Measurements from ENCODE around the gene LANCL2.
"Not testable (repeated sequence)": the region's sequence is repeated elsewhere in the genome, so short reads cannot be mapped to it uniquely, and the experiment has no call there.

LANCL2 gene

GRCh38 chr7:55351263-55351662 is 13.9 kb upstream of the LANCL2 start:
- no peak overlapping the region for H3K27ac Mint-ChIP-seq
- TF ChIP-seq CTCF (IDR thresholded peaks at IDR 0.05), result no peak
- H3K36me3 Mint-ChIP-seq (ENCODE audit: low read depth), result no peaks in the 10 kb centered on the region
- peaks cover 5% of the 10 kb centered on the region for H3K4me1 Mint-ChIP-seq
- no peaks in the 10 kb centered on the region for H3K27me3 Mint-ChIP-seq (ENCODE audit: low read depth, poor library complexity)
- DNase-seq, result no peak
- no peak overlapping the region for H3K4me3 Mint-ChIP-seq
- peaks cover 5% of the 10 kb centered on the region for H3K9me3 Mint-ChIP-seq

GRCh38 chr7:55352947-55353273 is 12.2 kb upstream of the LANCL2 start:
- H3K36me3 Mint-ChIP-seq (ENCODE audit: low read depth), result not testable (repeated sequence)

GRCh38 chr7:55360486-55360885 is 4.7 kb upstream of the LANCL2 start:
- Mint-ChIP-seq H3K4me3 (no peak overlapping the region), H3K27ac (no peak overlapping the region), H3K27me3 (ENCODE audit: low read depth, poor library complexity) (peaks cover 5% of the 10 kb centered on the region)

More at GRCh38 chr7:55352947-55353273, 12.2 kb upstream of the LANCL2 start:
- H3K9me3 Mint-ChIP-seq; DNase-seq; H3K27ac Mint-ChIP-seq; H3K4me1 Mint-ChIP-seq; H3K27me3 Mint-ChIP-seq (ENCODE audit: low read depth, poor library complexity); H3K4me3 Mint-ChIP-seq: not testable (repeated sequence)

GRCh38 chr7:55361560-55361959 is 3.6 kb upstream of the LANCL2 start:
- DNase-seq, result no peak
- no peaks in the 10 kb centered on the region for H3K36me3 Mint-ChIP-seq (ENCODE audit: low read depth)
- H3K27ac Mint-ChIP-seq, result peak overlapping the region; percentile 82
- H3K4me1 Mint-ChIP-seq, result peaks cover 17% of the 10 kb centered on the region
- peaks cover 2% of the 10 kb centered on the region for H3K9me3 Mint-ChIP-seq
- TF ChIP-seq CTCF (IDR thresholded peaks at IDR 0.05), result no peak
- H3K4me3 Mint-ChIP-seq, result no peak overlapping the region
- peaks cover 5% of the 10 kb centered on the region for H3K27me3 Mint-ChIP-seq (ENCODE audit: low read depth, poor library complexity)

More at GRCh38 chr7:55360486-55360885, 4.7 kb upstream of the LANCL2 start:
- no peak for TF ChIP-seq CTCF (IDR thresholded peaks at IDR 0.05)
- Mint-ChIP-seq H3K36me3 (ENCODE audit: low read depth) (no peaks in the 10 kb centered on the region), H3K9me3 (peaks cover 3% of the 10 kb centered on the region), H3K4me1 (peaks cover 17% of the 10 kb centered on the region)
- no peak for DNase-seq

GRCh38 chr7:55362927-55363326 is 2.2 kb upstream of the LANCL2 start:
- H3K27ac Mint-ChIP-seq, result no peak overlapping the region
- no peak overlapping the region for H3K4me3 Mint-ChIP-seq
- TF ChIP-seq CTCF (IDR thresholded peaks at IDR 0.05), result no peak
- no peaks in the 10 kb centered on the region for H3K9me3 Mint-ChIP-seq
- peaks cover 17% of the 10 kb centered on the region for H3K4me1 Mint-ChIP-seq
- H3K27me3 Mint-ChIP-seq (ENCODE audit: low read depth, poor library complexity), result peaks cover 5% of the 10 kb centered on the region
- no peak for DNase-seq
- peaks cover 4% of the 10 kb centered on the region for H3K36me3 Mint-ChIP-seq (ENCODE audit: low read depth)

- Mint-ChIP-seq H3K36me3 (ENCODE audit: low read depth) (peaks cover 9% of the 10 kb centered on the region), H3K4me3 (peak overlapping the region; percentile 93), H3K27me3 (ENCODE audit: low read depth, poor library complexity) (peaks cover 5% of the 10 kb centered on the region), H3K4me1 (peaks cover 17% of the 10 kb centered on the region), H3K9me3 (no peaks in the 10 kb centered on the region), H3K27ac (no peak overlapping the region)
- no peak for DNase-seq
- no peak for TF ChIP-seq CTCF (IDR thresholded peaks at IDR 0.05)
Measured at GRCh38 chr7:55363386-55364170, 1.6 kb upstream of the LANCL2 start.
